ENCODE data around the gene DDX18. TPM values are rescaled to one million over a fixed set of nuclear protein-coding genes. Genes with fewer than 3 reads are reported as not detected.
"Not testable (repeated sequence)": the region's sequence is repeated elsewhere in the genome, so short reads cannot be mapped to it uniquely, and the experiment has no call there.

The DDX18 gene
- total RNA-seq (2014; rRNA removed; shearing (Covaris generic)), result 43.3 and 63.8 TPM in 2 replicates

GRCh38 chr2:117814417-117815264, at the start of gene DDX18:
Gene DDX18, plus strand, starts transcription at chr2:117814691. Its CDS starts 87 bp downstream, at chr2:117814778.
- peak; percentile 98 for DNase-seq (ENCODE audit: low spot score)

GRCh38 chr2:117770730-117771129, 43.8 kb upstream of the DDX18 start:
- no peak for DNase-seq (ENCODE audit: low spot score)
- in situ Hi-C loops (cut with HindIII; ENCODE audit: low sequenced_read_pairs), result no loop called here

More at GRCh38 chr2:117814417-117815264, at the start of gene DDX18:
- in situ Hi-C loops (cut with HindIII; ENCODE audit: low sequenced_read_pairs), result no loop called here

- peak; percentile 14 for DNase-seq (ENCODE audit: low spot score)
- in situ Hi-C loops (cut with HindIII; ENCODE audit: low sequenced_read_pairs), result no loop called here
Measured at GRCh38 chr2:117771969-117772630, 42.4 kb upstream of the DDX18 start.

- no peak for DNase-seq (ENCODE audit: low spot score)
- in situ Hi-C loops (cut with HindIII; ENCODE audit: low sequenced_read_pairs), result no loop called here
Measured at GRCh38 chr2:117774716-117775115, 39.8 kb upstream of the DDX18 start.

GRCh38 chr2:117775703-117776219, 38.7 kb upstream of the DDX18 start:
- in situ Hi-C loops (cut with HindIII; ENCODE audit: low sequenced_read_pairs), result no loop called here
- DNase-seq (ENCODE audit: low spot score), result no peak

- in situ Hi-C loops (cut with HindIII; ENCODE audit: low sequenced_read_pairs), result no loop called here
Measured at GRCh38 chr2:117776888-117777287, 37.6 kb upstream of the DDX18 start.

GRCh38 chr2:117785740-117786139, 28.8 kb upstream of the DDX18 start:
- in situ Hi-C loops (cut with HindIII; ENCODE audit: low sequenced_read_pairs), result no loop called here
- peak; percentile 35 for DNase-seq (ENCODE audit: low spot score)

More at GRCh38 chr2:117776888-117777287, 37.6 kb upstream of the DDX18 start:
- DNase-seq (ENCODE audit: low spot score), result no peak

GRCh38 chr2:117786520-117786919, 28.0 kb upstream of the DDX18 start:
- in situ Hi-C loops (cut with HindIII; ENCODE audit: low sequenced_read_pairs), result no loop called here
- no peak for DNase-seq (ENCODE audit: low spot score)

- DNase-seq (ENCODE audit: low spot score), result no peak
- in situ Hi-C loops (cut with HindIII; ENCODE audit: low sequenced_read_pairs), result no loop called here
Measured at GRCh38 chr2:117789505-117789904, 25.0 kb upstream of the DDX18 start.

GRCh38 chr2:117794668-117795067, 19.8 kb upstream of the DDX18 start:
- in situ Hi-C loops (cut with HindIII; ENCODE audit: low sequenced_read_pairs), result no loop called here
- DNase-seq (ENCODE audit: low spot score), result no peak

GRCh38 chr2:117801826-117802225, 12.7 kb upstream of the DDX18 start:
- DNase-seq (ENCODE audit: low spot score), result no peak
- in situ Hi-C loops (cut with HindIII; ENCODE audit: low sequenced_read_pairs), result no loop called here

GRCh38 chr2:117803644-117804325, 10.7 kb upstream of the DDX18 start:
- DNase-seq (ENCODE audit: low spot score); in situ Hi-C loops (cut with HindIII; ENCODE audit: low sequenced_read_pairs): not testable (repeated sequence)

- in situ Hi-C loops (cut with HindIII; ENCODE audit: low sequenced_read_pairs), result no loop called here
- DNase-seq (ENCODE audit: low spot score), result no peak
Measured at GRCh38 chr2:117812443-117812842, 2.0 kb upstream of the DDX18 start.

GRCh38 chr2:117815946-117816345, 1.5 kb downstream of the DDX18 start:
- no peak for DNase-seq (ENCODE audit: low spot score)
- in situ Hi-C loops (cut with HindIII; ENCODE audit: low sequenced_read_pairs), result no loop called here

GRCh38 chr2:117818921-117819320, 4.4 kb downstream of the DDX18 start:
- in situ Hi-C loops (cut with HindIII; ENCODE audit: low sequenced_read_pairs), result no loop called here
- DNase-seq (ENCODE audit: low spot score), result no peak

- DNase-seq (ENCODE audit: low spot score), result no peak
- in situ Hi-C loops (cut with HindIII; ENCODE audit: low sequenced_read_pairs), result no loop called here
Measured at GRCh38 chr2:117820444-117820843, 6.0 kb downstream of the DDX18 start.

GRCh38 chr2:117825437-117825836, 10.9 kb downstream of the DDX18 start:
- in situ Hi-C loops (cut with HindIII; ENCODE audit: low sequenced_read_pairs), result no loop called here
- DNase-seq (ENCODE audit: low spot score), result no peak

GRCh38 chr2:117827464-117827863, 13.0 kb downstream of the DDX18 start:
- in situ Hi-C loops (cut with HindIII; ENCODE audit: low sequenced_read_pairs); DNase-seq (ENCODE audit: low spot score): not testable (repeated sequence)

GRCh38 chr2:117828870-117829269, 14.4 kb downstream of the DDX18 start:
- in situ Hi-C loops (cut with HindIII; ENCODE audit: low sequenced_read_pairs), result no loop called here
- no peak for DNase-seq (ENCODE audit: low spot score)

- in situ Hi-C loops (cut with HindIII; ENCODE audit: low sequenced_read_pairs), result no loop called here
- DNase-seq (ENCODE audit: low spot score), result no peak
Measured at GRCh38 chr2:117832332-117832731, 17.8 kb downstream of the DDX18 start.
